Esophagus squamous epithelium (tissue), 4 donors: ENCODE results near the gene ABCB1.

ENCODE experiments used
- CTCF ChIP-seq, 6 experiments: fragments of 450-650 bp in 4 of 6; fragments of 200-600 bp in 2 of 6; sonication (generic) in 2 of 6; IDR thresholded peaks; one replicate each; pipeline ENCODE4 v1.5.1; 2016 to 2019; ENCODE audit warnings: antibody characterized with exemption in 6 of 6, mild to moderate bottlenecking in 4 of 6, moderate library complexity in 4 of 6
- POLR2A ChIP-seq, 4 donors: fragments of 450-650 bp; IDR thresholded peaks; one replicate each; pipeline ENCODE4 v1.6.1; 2017; ENCODE audit warnings: antibody characterized with exemption in 4 of 4, mild to moderate bottlenecking in 4 of 4, moderate library complexity in 3 of 4

- no peak for TF ChIP-seq CTCF (IDR thresholded peaks at IDR 0.05)
- TF ChIP-seq POLR2A (IDR thresholded peaks at IDR 0.05): no peak
Measured at GRCh38 chr7:87596696-87597095, 4.0 kb downstream of the ABCB1 start.
